Liver (tissue), 9 donors: Measurements from ENCODE around the gene RRM2. TPM values are rescaled to one million over a fixed set of nuclear protein-coding genes. Genes with fewer than 3 reads are reported as not detected.

Source experiments
- DNase-seq: peaks from one replicate; pipeline ENCODE4 v3.0.0-alpha.2; 2017; ENCODE audit warnings: low spot score
- H3K27ac ChIP-seq, 2 donors: one replicate each; pipeline ENCODE4 v1.7.0; 2013; ENCODE audit warnings: inconsistent platforms in 2 of 2, low read length in 2 of 2, control low read depth in 1 of 2, low read depth in 1 of 2, mild to moderate bottlenecking in 1 of 2
- H3K27me3 ChIP-seq, 4 donors: one replicate each; pipeline versions ENCODE4 v1.6.1 to v1.7.0; 2013; ENCODE audit warnings: low read length in 3 of 4, inconsistent platforms in 1 of 4, mild to moderate bottlenecking in 1 of 4, moderate library complexity in 1 of 4; ENCODE audit not compliant: control insufficient read depth in 4 of 4, insufficient read depth in 4 of 4
- H3K36me3 ChIP-seq, 4 donors: one replicate each; pipeline versions ENCODE4 v1.6.1 to v1.7.0; 2013; ENCODE audit warnings: low read length in 3 of 4, mild to moderate bottlenecking in 3 of 4, low read depth in 1 of 4, moderate library complexity in 1 of 4; ENCODE audit not compliant: control insufficient read depth in 4 of 4, insufficient read depth in 3 of 4
- H3K4me1 ChIP-seq, 4 donors: one replicate each; pipeline versions ENCODE4 v1.6.1 to v1.7.0; 2013; ENCODE audit warnings: low read length in 3 of 4, mild to moderate bottlenecking in 3 of 4, moderate library complexity in 1 of 4; ENCODE audit not compliant: control insufficient read depth in 4 of 4, insufficient read depth in 4 of 4
- H3K4me3 ChIP-seq, 3 donors: one replicate each; pipeline versions ENCODE4 v1.6.1 to v1.7.0; 2013; ENCODE audit warnings: low read length in 3 of 3, control low read depth in 1 of 3, low read depth in 1 of 3, mild to moderate bottlenecking in 1 of 3
- H3K9ac ChIP-seq, 2 donors: one replicate each; pipeline ENCODE4 v1.7.0; 2013; ENCODE audit warnings: low read length in 2 of 2, mild to moderate bottlenecking in 2 of 2, moderate library complexity in 2 of 2, control low read depth in 1 of 2, low read depth in 1 of 2
- H3K9me3 ChIP-seq, 4 donors: one replicate each; pipeline versions ENCODE4 v1.6.1 to v1.7.0; 2013; ENCODE audit warnings: low read length in 3 of 4; ENCODE audit not compliant: control insufficient read depth in 4 of 4
- FOXA1 ChIP-seq: IDR thresholded peaks from 2 replicates; pipeline ENCODE4 v1.6.1; 2016; ENCODE audit warnings: antibody characterized with exemption
- GABPA ChIP-seq, 2 donors: IDR thresholded peaks in 1 of 2; conservative IDR thresholded peaks in 1 of 2; 2 replicates each; pipeline ENCODE4 v1.6.1; 2016; ENCODE audit warnings: antibody characterized with exemption in 2 of 2, mild to moderate bottlenecking in 1 of 2, moderate library complexity in 1 of 2
- HNF4A ChIP-seq, 2 donors: conservative IDR thresholded peaks; 2 replicates each; pipeline ENCODE4 v1.6.1; 2016; ENCODE audit warnings: antibody characterized with exemption in 2 of 2, mild to moderate bottlenecking in 2 of 2
- HNF4G ChIP-seq: IDR thresholded peaks from 2 replicates; pipeline ENCODE4 v1.6.1; 2016; ENCODE audit warnings: antibody characterized with exemption
- JUND ChIP-seq, 2 donors: IDR thresholded peaks; 2 replicates each; pipeline ENCODE4 v1.6.1; 2016; ENCODE audit warnings: antibody characterized with exemption in 2 of 2
- NR2F2 ChIP-seq: IDR thresholded peaks from 2 replicates; pipeline ENCODE4 v1.6.1; 2016; ENCODE audit warnings: antibody characterized with exemption
- RAD21 ChIP-seq, 2 donors: IDR thresholded peaks; 2 replicates each; pipeline ENCODE4 v1.6.1; 2016; ENCODE audit warnings: antibody characterized with exemption in 2 of 2, mild to moderate bottlenecking in 2 of 2
- SP1 ChIP-seq: IDR thresholded peaks from 2 replicates; pipeline ENCODE4 v1.6.1; 2018; ENCODE audit warnings: antibody characterized with exemption, mild to moderate bottlenecking
- TAF1 ChIP-seq: conservative IDR thresholded peaks from 2 replicates; pipeline ENCODE4 v1.6.1; 2016; ENCODE audit warnings: antibody characterized with exemption, mild to moderate bottlenecking
- YY1 ChIP-seq: IDR thresholded peaks from 2 replicates; pipeline ENCODE4 v1.6.1; 2016; ENCODE audit warnings: antibody characterized with exemption, mild to moderate bottlenecking
- WGBS: extraction: QIAGEN DNeasy Blood & Tissue Kit; methylation state at CpG from one replicate; pipeline ENCODE4 v1.1.7; 2013; 5-methylcytosine and 5-hydroxymethylcytosine counted together
- polyA plus RNA-seq, 2 donors: library from polyadenylated mRNA; stranded (reverse) in 1 of 2; unstranded in 1 of 2; fragments of 200-250 nt in 1 of 2; fragments of >200 nt in 1 of 2; fragmentation: Nextera tagmentation in 1 of 2; extraction: Ambion mirVana in 1 of 2; gene quantifications; one replicate each; pipeline versions ENCODE4 v1.2.1 to v1.2.3, GENCODE V29; 2013 to 2015
- total RNA-seq, 2 donors: library from RNA; depleted of rRNA; stranded (reverse); fragments of >200 nt; gene quantifications; one replicate each; pipeline ENCODE4 v1.2.3, GENCODE V29; 2014
- TF ChIP-seq, protein P1 (sequence below): IDR thresholded peaks from 2 replicates; pipeline ENCODE4 v1.6.1; 2016; ENCODE audit warnings: antibody characterized with exemption
- TF ChIP-seq, protein P2 (sequence below): IDR thresholded peaks from 2 replicates; pipeline ENCODE4 v1.6.1; 2016; ENCODE audit warnings: antibody characterized with exemption
- TF ChIP-seq, protein P3 (sequence below): fragments of 150-350 bp; IDR thresholded peaks from 2 replicates; pipeline ENCODE4 v1.5.1; 2017; ENCODE audit warnings: improper control_type of control experiment, low read depth, low read length; ENCODE audit not compliant: missing input control
- donor health status: healthy.
- donor health status: healthy.
- donor health status: healthy.
- donor health status: healthy.
- donor health status: healthy.

Gene RRM2
- total and polyA plus RNA-seq, 4 donors: 3.9 to 124 (median 18.5) TPM

DNA sequence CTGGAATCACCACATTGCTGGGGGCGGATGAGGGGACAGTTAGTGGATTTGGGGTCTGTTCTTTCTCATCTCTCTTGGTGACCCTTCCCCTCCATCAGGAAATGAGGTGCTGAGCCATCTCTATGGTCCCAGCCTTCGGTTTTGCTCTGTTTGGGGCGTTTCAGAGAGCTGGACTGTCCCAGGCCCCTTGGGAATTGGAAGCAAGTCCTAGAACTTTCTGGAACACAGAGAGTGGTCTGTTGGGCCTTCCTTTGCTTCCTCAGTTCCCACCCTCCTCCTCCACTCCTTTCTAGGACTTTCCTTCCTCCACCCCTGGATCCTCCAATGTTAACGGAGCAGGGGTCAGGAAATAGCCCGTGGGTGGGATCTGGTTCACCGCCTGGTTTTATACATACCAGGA, 17.0 kb downstream of the RRM2 start:
- no peak overlapping the region for H3K27ac ChIP-seq
- no peak for DNase-seq
- H3K4me1 ChIP-seq: peaks cover 0 to 4% (median 0%) of the 10 kb centered on the region in 4 donors

DNA sequence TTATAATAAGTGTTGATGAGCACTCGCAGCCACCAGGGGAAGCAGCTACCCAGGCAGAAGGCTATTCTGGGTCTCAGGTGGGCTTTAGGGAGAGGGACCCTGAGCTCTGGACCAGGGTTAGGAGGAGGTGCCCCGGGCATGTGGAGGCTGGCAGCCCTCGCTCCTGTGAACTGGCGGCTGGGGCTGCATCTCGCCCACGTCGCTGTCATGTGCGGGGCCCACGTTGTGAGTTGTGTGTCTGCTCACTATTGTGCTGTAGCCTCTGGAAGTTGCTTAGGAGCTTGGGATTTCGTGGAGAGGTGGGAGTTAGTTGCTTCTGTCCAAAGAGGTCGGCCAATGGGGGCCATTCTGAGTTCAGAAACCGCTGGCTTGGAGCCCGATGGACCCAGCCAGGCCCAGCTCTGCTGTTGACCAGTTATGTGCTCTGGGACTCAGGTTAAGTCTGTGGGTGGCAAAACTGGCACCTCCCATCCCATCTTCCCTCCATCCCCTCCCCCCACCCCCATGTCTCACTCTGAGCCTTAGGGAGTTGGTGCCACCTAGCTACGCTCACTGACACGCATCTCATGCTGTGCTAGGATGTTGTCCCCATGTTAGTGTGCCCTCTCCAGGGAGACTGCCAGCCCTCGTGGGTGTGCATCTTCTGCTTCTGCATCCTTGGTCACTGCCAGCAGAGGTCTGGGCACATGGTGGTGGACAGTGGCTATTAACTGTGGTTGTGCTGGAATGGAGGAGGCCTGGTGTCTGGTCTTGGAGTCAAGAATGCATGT, 18.5 kb downstream of the RRM2 start:
- Histone ChIP-seq H3K4me1 (peaks cover 0 to 4% (median 0%) of the 10 kb centered on the region in 4 donors), H3K27ac (no peak overlapping the region), H3K9me3 (no peaks in the 10 kb centered on the region), H3K9ac (no peak overlapping the region), H3K36me3 (no peaks in the 10 kb centered on the region), H3K27me3 (no peaks in the 10 kb centered on the region), H3K4me3 (no peak overlapping the region)
- TF ChIP-seq, protein P1, sequence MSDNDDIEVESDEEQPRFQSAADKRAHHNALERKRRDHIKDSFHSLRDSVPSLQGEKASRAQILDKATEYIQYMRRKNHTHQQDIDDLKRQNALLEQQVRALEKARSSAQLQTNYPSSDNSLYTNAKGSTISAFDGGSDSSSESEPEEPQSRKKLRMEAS: no peak
- no peak for TF ChIP-seq JUND (IDR thresholded peaks at IDR 0.05)
- no peak for DNase-seq
- WGBS: 90% methylated on average over 16 of the region's 16 CpGs

More for the DNA sequence above, 17.0 kb downstream of the RRM2 start:
- no peak for TF ChIP-seq FOXA1
- TF ChIP-seq GABPA (IDR thresholded peaks at IDR 0.05 in 1 of 2, conservative IDR thresholded peaks at IDR 0.05 in 1 of 2): no peak
- no peak for TF ChIP-seq HNF4G
- no peak for TF ChIP-seq HNF4A (conservative IDR thresholded peaks at IDR 0.05)
- TF ChIP-seq, protein P2, sequence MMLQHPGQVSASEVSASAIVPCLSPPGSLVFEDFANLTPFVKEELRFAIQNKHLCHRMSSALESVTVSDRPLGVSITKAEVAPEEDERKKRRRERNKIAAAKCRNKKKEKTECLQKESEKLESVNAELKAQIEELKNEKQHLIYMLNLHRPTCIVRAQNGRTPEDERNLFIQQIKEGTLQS: no peak
- TF ChIP-seq RAD21 (IDR thresholded peaks at IDR 0.05): no peak
- TF ChIP-seq NR2F2: no peak
- no peak for TF ChIP-seq TAF1
- no peak for TF ChIP-seq SP1
- no peaks in the 10 kb centered on the region for H3K36me3 ChIP-seq
- H3K4me3 ChIP-seq: no peak overlapping the region
- no peaks in the 10 kb centered on the region for H3K27me3 ChIP-seq
- H3K9me3 ChIP-seq: no peaks in the 10 kb centered on the region
- 95% methylated on average over 6 of the region's 6 CpGs for WGBS
- H3K9ac ChIP-seq: no peak overlapping the region

DNA sequence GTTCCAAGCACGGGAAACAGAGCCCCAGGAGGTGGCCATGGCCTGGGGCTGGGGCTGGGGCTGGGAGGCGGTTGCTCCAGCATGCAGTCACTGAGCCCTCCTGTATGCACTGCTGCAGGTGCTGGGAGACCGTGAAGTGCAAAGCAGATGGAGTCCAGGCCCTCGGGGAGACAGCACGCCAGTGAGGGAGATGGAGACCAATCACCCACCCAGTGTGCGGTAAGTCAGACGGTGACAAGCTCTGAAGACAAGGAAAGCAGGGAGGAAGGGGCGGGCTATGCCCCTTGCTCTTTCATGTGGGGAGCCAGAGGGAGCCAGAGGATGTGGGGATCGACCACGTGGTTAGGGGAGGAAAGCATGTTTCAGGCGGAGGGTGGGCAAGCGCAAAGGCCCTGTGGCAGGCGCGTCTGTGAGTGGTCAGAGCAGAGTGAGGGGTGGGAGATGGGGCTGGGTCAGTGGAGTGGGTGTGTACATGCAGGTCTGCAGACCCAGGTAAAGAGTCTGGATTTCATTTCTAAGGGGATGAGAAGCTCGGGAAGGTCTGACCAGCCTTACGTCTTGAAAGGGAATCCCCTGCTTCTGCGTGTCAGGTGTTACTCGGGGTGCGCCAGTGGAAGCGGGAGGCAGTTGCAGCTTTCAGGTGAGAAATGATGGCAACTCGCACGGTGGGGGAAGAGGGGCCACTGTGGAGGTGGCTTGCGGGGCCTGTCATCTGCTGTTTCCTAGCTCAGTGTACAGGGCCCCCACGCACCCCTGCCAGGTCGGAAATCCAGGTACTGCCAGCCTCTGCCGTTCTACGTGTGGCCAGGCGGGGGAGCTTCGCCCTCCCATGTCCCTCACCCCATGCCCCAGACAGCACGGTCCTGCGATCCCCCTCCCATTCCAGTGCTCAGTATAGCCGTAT, 19.4 kb downstream of the RRM2 start:
- no peak for DNase-seq
- Histone ChIP-seq H3K4me1 (peaks cover 0 to 4% (median 0%) of the 10 kb centered on the region in 4 donors), H3K36me3 (no peaks in the 10 kb centered on the region), H3K4me3 (no peak overlapping the region), H3K27me3 (no peaks in the 10 kb centered on the region), H3K9ac (no peak overlapping the region), H3K9me3 (no peaks in the 10 kb centered on the region), H3K27ac (no peak overlapping the region)
- 78% methylated on average over 32 of the region's 32 CpGs for WGBS
- no peak for TF ChIP-seq HNF4A (conservative IDR thresholded peaks at IDR 0.05)
- TF ChIP-seq RAD21 (IDR thresholded peaks at IDR 0.05): peak; percentile 69 to 83
- TF ChIP-seq, protein P3, sequence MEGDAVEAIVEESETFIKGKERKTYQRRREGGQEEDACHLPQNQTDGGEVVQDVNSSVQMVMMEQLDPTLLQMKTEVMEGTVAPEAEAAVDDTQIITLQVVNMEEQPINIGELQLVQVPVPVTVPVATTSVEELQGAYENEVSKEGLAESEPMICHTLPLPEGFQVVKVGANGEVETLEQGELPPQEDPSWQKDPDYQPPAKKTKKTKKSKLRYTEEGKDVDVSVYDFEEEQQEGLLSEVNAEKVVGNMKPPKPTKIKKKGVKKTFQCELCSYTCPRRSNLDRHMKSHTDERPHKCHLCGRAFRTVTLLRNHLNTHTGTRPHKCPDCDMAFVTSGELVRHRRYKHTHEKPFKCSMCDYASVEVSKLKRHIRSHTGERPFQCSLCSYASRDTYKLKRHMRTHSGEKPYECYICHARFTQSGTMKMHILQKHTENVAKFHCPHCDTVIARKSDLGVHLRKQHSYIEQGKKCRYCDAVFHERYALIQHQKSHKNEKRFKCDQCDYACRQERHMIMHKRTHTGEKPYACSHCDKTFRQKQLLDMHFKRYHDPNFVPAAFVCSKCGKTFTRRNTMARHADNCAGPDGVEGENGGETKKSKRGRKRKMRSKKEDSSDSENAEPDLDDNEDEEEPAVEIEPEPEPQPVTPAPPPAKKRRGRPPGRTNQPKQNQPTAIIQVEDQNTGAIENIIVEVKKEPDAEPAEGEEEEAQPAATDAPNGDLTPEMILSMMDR: peak; percentile 45
- TF ChIP-seq YY1: no peak
